ENCODE results near the gene NPHS2. TPM values are rescaled to one million over a fixed set of nuclear protein-coding genes. Genes with fewer than 3 reads are reported as not detected.

Gene NPHS2
- not detected in 3 replicates for total RNA-seq

DNA sequence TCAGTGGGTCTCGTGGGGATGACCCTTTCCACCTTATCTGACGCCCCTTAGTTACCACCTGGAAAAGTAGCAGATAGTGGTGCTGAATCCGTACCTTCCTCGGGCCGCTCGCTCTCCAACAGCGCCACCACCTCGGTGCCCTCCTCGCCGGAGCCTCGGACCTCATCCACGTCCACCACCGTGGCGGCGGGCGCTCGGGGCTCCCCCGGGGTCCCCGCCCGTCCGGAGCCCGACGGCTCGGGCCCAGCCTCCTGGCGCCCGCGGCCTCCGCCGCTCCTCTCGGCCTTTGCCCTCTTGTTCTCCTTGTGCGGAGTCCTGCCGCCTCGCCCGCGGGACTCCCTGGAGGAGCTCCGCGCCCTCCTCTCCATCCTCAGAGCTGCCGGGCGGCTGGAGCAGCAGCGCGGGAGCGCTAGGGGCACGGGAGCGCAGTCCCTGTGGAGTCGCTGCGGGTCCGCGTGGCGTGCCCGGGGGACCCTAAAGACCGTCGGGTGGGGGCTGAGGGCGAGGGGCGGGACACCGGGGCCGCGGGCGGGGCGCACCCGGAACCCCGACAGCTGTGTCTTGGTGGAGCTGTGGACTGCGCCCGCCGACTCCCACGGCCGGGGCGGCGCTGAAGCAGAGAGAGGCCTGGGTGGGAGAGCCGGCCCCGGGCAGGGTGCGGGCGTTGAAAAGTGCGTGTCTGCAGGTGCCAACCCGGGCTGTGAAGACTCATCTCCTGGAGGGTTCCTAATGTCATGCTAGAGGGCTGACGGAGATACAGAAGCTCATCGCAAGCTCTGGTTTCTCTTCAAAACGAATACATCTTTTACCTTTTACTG, at the start of gene NPHS2:
Gene NPHS2, minus strand, starts transcription at position 452 of the 818 bp plus-strand sequence. Its CDS starts 84 bp downstream, at position 368.
- no peak for DNase-seq (ENCODE audit: low spot score in 2 of 2, unreplicated experiment in 2 of 2)
- Mint-ChIP-seq H3K9me3 (peaks cover 1% of the 10 kb centered on the region), H3K4me1 (no peaks in the 10 kb centered on the region), H3K36me3 (no peaks in the 10 kb centered on the region), H3K27ac (no peak within 1 kb of the TSS), H3K4me3 (peak within 1 kb of the TSS; percentile 16), H3K27me3 (ENCODE audit: low read depth) (peaks cover 89% of the 10 kb centered on the region)
- TF ChIP-seq, protein P1, sequence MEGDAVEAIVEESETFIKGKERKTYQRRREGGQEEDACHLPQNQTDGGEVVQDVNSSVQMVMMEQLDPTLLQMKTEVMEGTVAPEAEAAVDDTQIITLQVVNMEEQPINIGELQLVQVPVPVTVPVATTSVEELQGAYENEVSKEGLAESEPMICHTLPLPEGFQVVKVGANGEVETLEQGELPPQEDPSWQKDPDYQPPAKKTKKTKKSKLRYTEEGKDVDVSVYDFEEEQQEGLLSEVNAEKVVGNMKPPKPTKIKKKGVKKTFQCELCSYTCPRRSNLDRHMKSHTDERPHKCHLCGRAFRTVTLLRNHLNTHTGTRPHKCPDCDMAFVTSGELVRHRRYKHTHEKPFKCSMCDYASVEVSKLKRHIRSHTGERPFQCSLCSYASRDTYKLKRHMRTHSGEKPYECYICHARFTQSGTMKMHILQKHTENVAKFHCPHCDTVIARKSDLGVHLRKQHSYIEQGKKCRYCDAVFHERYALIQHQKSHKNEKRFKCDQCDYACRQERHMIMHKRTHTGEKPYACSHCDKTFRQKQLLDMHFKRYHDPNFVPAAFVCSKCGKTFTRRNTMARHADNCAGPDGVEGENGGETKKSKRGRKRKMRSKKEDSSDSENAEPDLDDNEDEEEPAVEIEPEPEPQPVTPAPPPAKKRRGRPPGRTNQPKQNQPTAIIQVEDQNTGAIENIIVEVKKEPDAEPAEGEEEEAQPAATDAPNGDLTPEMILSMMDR (IDR thresholded peaks at IDR 0.05; ENCODE audit: unreplicated experiment) = no peak

GRCh38 chr1:179612361-179612760, 36.6 kb upstream of the NPHS2 start:
- Mint-ChIP-seq H3K36me3 (no peaks in the 10 kb centered on the region), H3K9me3 (no peaks in the 10 kb centered on the region), H3K4me3 (no peak overlapping the region), H3K27me3 (ENCODE audit: low read depth) (peaks cover 31% of the 10 kb centered on the region), H3K4me1 (no peaks in the 10 kb centered on the region), H3K27ac (no peak overlapping the region)
- no peak for DNase-seq (ENCODE audit: low spot score in 2 of 2, unreplicated experiment in 2 of 2)
- TF ChIP-seq, protein P1 (IDR thresholded peaks at IDR 0.05; ENCODE audit: unreplicated experiment) = no peak

GRCh38 chr1:179601093-179601492, 25.3 kb upstream of the NPHS2 start:
- Mint-ChIP-seq H3K4me1 (no peaks in the 10 kb centered on the region), H3K36me3 (no peaks in the 10 kb centered on the region), H3K9me3 (peaks cover 20% of the 10 kb centered on the region), H3K27ac (no peak overlapping the region), H3K4me3 (no peak overlapping the region), H3K27me3 (ENCODE audit: low read depth) (peaks cover 46% of the 10 kb centered on the region)
- TF ChIP-seq, protein P1 (IDR thresholded peaks at IDR 0.05; ENCODE audit: unreplicated experiment) = no peak
- DNase-seq (ENCODE audit: low spot score in 2 of 2, unreplicated experiment in 2 of 2) = no peak

GRCh38 chr1:179599623-179600249, 24.0 kb upstream of the NPHS2 start:
- TF ChIP-seq, protein P1 (IDR thresholded peaks at IDR 0.05; ENCODE audit: unreplicated experiment) = peak; percentile 44
- DNase-seq (ENCODE audit: low spot score in 2 of 2, unreplicated experiment in 2 of 2) = no peak
- no peaks in the 10 kb centered on the region for H3K36me3 Mint-ChIP-seq
- no peak overlapping the region for H3K27ac Mint-ChIP-seq
- H3K9me3 Mint-ChIP-seq = peaks cover 20% of the 10 kb centered on the region
- H3K4me1 Mint-ChIP-seq = no peaks in the 10 kb centered on the region
- H3K4me3 Mint-ChIP-seq = no peak overlapping the region
- H3K27me3 Mint-ChIP-seq (ENCODE audit: low read depth) = peaks cover 51% of the 10 kb centered on the region

GRCh38 chr1:179598631-179599030, 22.9 kb upstream of the NPHS2 start:
- no peak overlapping the region for H3K27ac Mint-ChIP-seq
- peaks cover 54% of the 10 kb centered on the region for H3K27me3 Mint-ChIP-seq (ENCODE audit: low read depth)
- H3K4me1 Mint-ChIP-seq = no peaks in the 10 kb centered on the region
- no peak overlapping the region for H3K4me3 Mint-ChIP-seq
- TF ChIP-seq, protein P1 (IDR thresholded peaks at IDR 0.05; ENCODE audit: unreplicated experiment) = no peak
- no peaks in the 10 kb centered on the region for H3K36me3 Mint-ChIP-seq
- DNase-seq (ENCODE audit: low spot score in 2 of 2, unreplicated experiment in 2 of 2) = no peak
- H3K9me3 Mint-ChIP-seq = peaks cover 12% of the 10 kb centered on the region

Data from mesothelial cell of epicardium (in vitro differentiated cells).